OCI-LY1 (cell line): ENCODE measurements around the gene HECW1.

Experiments
- CTCF ChIP-seq: fragments of 200-600 bp; sonication (generic), shearing (Covaris generic); IDR thresholded peaks from 2 replicates; pipeline ENCODE4 v1.5.1; 2017; ENCODE audit warnings: mild to moderate bottlenecking, antibody characterized with exemption, low read length, moderate library complexity, mixed read lengths
- EZH2 ChIP-seq: fragments of 200-600 bp; sonication (generic), shearing (Covaris generic); IDR thresholded peaks from 2 replicates; pipeline ENCODE4 v1.8.0; 2017; ENCODE audit warnings: borderline replicate concordance, mixed run types, mild to moderate bottlenecking, antibody characterized with exemption, low read length, moderate library complexity, mixed read lengths

GRCh38 chr7:43142703-43143102 lies 30.3 kb downstream of the HECW1 start:
- no peak for TF ChIP-seq CTCF
- no peak for TF ChIP-seq EZH2
